Thyroid gland (tissue), 4 donors: ENCODE results near the gene UQCR11.

ENCODE experiments used
- CTCF ChIP-seq, 6 experiments: fragments of 200-600 bp in 3 of 6; fragments of 450-650 bp in 3 of 6; sonication (generic) in 3 of 6; IDR thresholded peaks; one replicate each; pipeline ENCODE4 v1.5.1; 2016 to 2019; ENCODE audit warnings: antibody characterized with exemption in 6 of 6, mild to moderate bottlenecking in 2 of 6, inconsistent platforms in 1 of 6, moderate library complexity in 1 of 6
- POLR2A ChIP-seq, 2 donors: fragments of 450-650 bp; IDR thresholded peaks; one replicate each; pipeline ENCODE4 v1.6.1; 2017; ENCODE audit warnings: antibody characterized with exemption in 2 of 2, mild to moderate bottlenecking in 2 of 2, moderate library complexity in 1 of 2

DNA sequence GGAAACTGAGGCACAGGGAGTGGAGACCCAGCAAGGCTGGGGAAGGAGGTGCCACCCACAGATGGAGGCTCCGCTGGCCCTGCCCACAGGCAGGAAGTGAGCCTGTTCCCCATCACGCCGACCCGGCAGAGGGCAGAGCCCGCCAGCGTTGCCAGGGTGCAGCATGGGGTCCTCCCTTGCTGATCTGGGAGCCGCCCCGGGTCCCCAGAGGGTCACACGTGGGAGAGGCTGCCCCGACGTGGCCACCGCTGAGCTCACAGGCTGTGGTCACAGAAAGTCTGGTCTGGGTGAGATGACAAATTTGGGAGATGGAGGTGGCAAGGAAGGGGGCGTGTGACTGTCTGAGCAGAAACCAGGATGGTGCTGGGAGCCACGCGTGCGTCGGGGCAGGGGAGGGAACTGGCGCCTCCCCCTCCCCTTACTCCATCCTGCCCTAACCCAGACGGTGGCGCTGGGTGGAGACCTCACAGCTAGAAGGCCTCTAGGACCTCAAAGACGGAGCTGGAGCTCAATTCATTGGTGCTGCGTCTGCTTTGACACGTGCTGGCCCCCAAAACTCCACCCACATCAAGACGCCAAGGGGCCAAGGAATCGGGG is 44.9 kb downstream of the UQCR11 start:
- TF ChIP-seq CTCF (IDR thresholded peaks at IDR 0.05) (no peak), POLR2A (IDR thresholded peaks at IDR 0.05) (no peak)
